ENCODE data around the gene INPP5A.

INPP5A gene

GRCh38 chr10:132519382-132520176, 18.0 kb upstream of the INPP5A start:
- DNase-seq = no peak

GRCh38 chr10:132520177-132520811, 17.3 kb upstream of the INPP5A start:
- no peak for DNase-seq

GRCh38 chr10:132521041-132521465, 16.5 kb upstream of the INPP5A start:
- no peak for DNase-seq

GRCh38 chr10:132521466-132522102, 16.0 kb upstream of the INPP5A start:
- no peak for DNase-seq

GRCh38 chr10:132522521-132523411, 14.8 kb upstream of the INPP5A start:
- DNase-seq = no peak

- DNase-seq = no peak
These were observed 13.8 kb upstream of the INPP5A start for GRCh38 chr10:132523561-132524442.

GRCh38 chr10:132524443-132525285, 12.9 kb upstream of the INPP5A start:
- no peak for DNase-seq

- DNase-seq = no peak
These were observed 10.9 kb upstream of the INPP5A start for GRCh38 chr10:132526676-132527075.

- DNase-seq = no peak
These were observed 10.1 kb upstream of the INPP5A start for GRCh38 chr10:132527339-132528063.

GRCh38 chr10:132528064-132528691, 9.4 kb upstream of the INPP5A start:
- no peak for DNase-seq

- DNase-seq = no peak
These were observed 5.4 kb upstream of the INPP5A start for GRCh38 chr10:132532179-132532578.

- no peak for DNase-seq
These were observed 4.6 kb upstream of the INPP5A start for GRCh38 chr10:132532749-132533560.

- no peak for DNase-seq
These were observed 3.9 kb upstream of the INPP5A start for GRCh38 chr10:132533571-132534260.

- no peak for DNase-seq
These were observed 3.1 kb upstream of the INPP5A start for GRCh38 chr10:132534391-132535064.

- DNase-seq = no peak
These were observed 2.4 kb upstream of the INPP5A start for GRCh38 chr10:132535065-132535651.

- no peak for DNase-seq
These were observed 1.2 kb upstream of the INPP5A start for GRCh38 chr10:132536241-132536876.
